Brain microvascular endothelial cell (primary cell): ENCODE measurements around the gene ZRANB2.

Source experiments
- DNase-seq: peaks from one replicate; pipeline ENCODE4 v3.0.0-alpha.2; 2020
- H3K27ac ChIP-seq: fragments of 250-450 bp; sonication (Bioruptor Pico); 2 replicates; pipeline ENCODE4 v1.5.1; 2020; ENCODE audit warnings: mild to moderate bottlenecking, moderate library complexity
- H3K27me3 ChIP-seq: fragments of 250-450 bp; sonication (Bioruptor Pico); replicated peaks from 2 replicates; pipeline ENCODE4 v1.5.1; 2020; ENCODE audit warnings: mild to moderate bottlenecking
- H3K36me3 ChIP-seq: fragments of 250-450 bp; sonication (Bioruptor Pico); replicated peaks from 2 replicates; pipeline ENCODE4 v1.5.1; 2020; ENCODE audit warnings: mild to moderate bottlenecking
- H3K4me3 ChIP-seq: 2 replicates; pipeline ENCODE4 v1.5.1; 2011; ENCODE audit warnings: low read depth, mild to moderate bottlenecking, control low read depth, low read length, moderate library complexity
- CTCF ChIP-seq: IDR thresholded peaks from 2 replicates; pipeline ENCODE4 v1.5.1; 2011; ENCODE audit warnings: low read depth, mild to moderate bottlenecking, moderate library complexity, low read length, control low read depth, inconsistent platforms; ENCODE audit errors: missing control alignments
- in situ Hi-C: cut with HindIII; loops from 2 replicates; pipeline ENCODE4 v1.10.0; 2017; ENCODE audit warnings: low sequenced_read_pairs, low pct_ligation_motif_present

The ZRANB2 gene

GRCh38 chr1:71080739-71081696 is at the start of gene ZRANB2:
Gene ZRANB2 (minus strand): TSS chr1:71081035. CDS start chr1:71080995, 40 bp downstream.
- H3K27me3 ChIP-seq: no peaks in the 10 kb centered on the region
- DNase-seq: peak; percentile 92
- peak within 1 kb of the TSS; percentile 85 for H3K4me3 ChIP-seq
- peaks cover 12% of the 10 kb centered on the region for H3K36me3 ChIP-seq
- in situ Hi-C loops: no loop called here
- peak within 1 kb of the TSS; percentile 97 for H3K27ac ChIP-seq
- TF ChIP-seq CTCF: peak; percentile 81

- no peak overlapping the region for H3K27ac ChIP-seq
- no peaks in the 10 kb centered on the region for H3K36me3 ChIP-seq
- no peak overlapping the region for H3K4me3 ChIP-seq
- H3K27me3 ChIP-seq: no peaks in the 10 kb centered on the region
- no peak for DNase-seq
- no peak for TF ChIP-seq CTCF
- in situ Hi-C loops: no loop called here
Observed at GRCh38 chr1:71128060-71128459, 47.2 kb upstream of the ZRANB2 start.

- Histone ChIP-seq H3K27me3 (no peaks in the 10 kb centered on the region), H3K36me3 (no peaks in the 10 kb centered on the region), H3K4me3 (no peak overlapping the region), H3K27ac (no peak overlapping the region)
- DNase-seq: no peak
- TF ChIP-seq CTCF: no peak
- in situ Hi-C loops: no loop called here
Observed at GRCh38 chr1:71118086-71118485, 37.3 kb upstream of the ZRANB2 start.

GRCh38 chr1:71116729-71117128 is 35.9 kb upstream of the ZRANB2 start:
- no peaks in the 10 kb centered on the region for H3K27me3 ChIP-seq
- no peaks in the 10 kb centered on the region for H3K36me3 ChIP-seq
- no peak for TF ChIP-seq CTCF
- no peak overlapping the region for H3K4me3 ChIP-seq
- in situ Hi-C loops: no loop called here
- no peak for DNase-seq
- no peak overlapping the region for H3K27ac ChIP-seq

GRCh38 chr1:71106658-71107322 is 26.0 kb upstream of the ZRANB2 start:
- Histone ChIP-seq H3K27ac (no peak overlapping the region), H3K27me3 (no peaks in the 10 kb centered on the region), H3K36me3 (no peaks in the 10 kb centered on the region), H3K4me3 (no peak overlapping the region)
- in situ Hi-C loops: no loop called here
- no peak for DNase-seq
- TF ChIP-seq CTCF: no peak
